ENCODE results near the gene TSPO.

DNA sequence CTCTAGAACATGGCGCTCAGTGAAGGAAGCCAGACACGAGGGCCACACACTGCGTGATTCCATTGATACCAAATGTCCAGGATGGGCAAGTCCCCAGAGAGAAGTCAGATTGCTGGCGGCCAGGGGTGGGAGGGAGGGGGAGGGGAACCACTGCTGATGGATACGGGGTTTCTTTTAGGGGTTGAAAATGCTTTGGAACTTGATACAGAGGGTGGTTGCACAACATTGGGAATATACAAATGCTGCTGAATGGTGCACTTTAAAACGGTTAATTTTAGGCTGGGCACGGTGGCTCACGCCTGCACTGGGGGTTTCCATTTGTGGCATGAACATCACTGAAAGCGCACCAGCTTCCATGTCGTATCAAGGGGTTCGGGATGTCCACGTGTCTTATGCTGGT lies 5.1 kb downstream of the TSPO start:
- TF ChIP-seq EZH2phosphoT487 (IDR thresholded peaks at IDR 0.05; ENCODE audit: insufficient read depth, low read depth) (no peak), EZH2 (IDR thresholded peaks at IDR 0.05; ENCODE audit: insufficient read depth, poor library complexity, severe bottlenecking) (no peak)

Data from GM23248 (cell line).